Keratinocyte (primary cell): ENCODE data around the gene TCP1. TPM values are rescaled to one million over a fixed set of nuclear protein-coding genes. Genes with fewer than 3 reads are reported as not detected.

ENCODE experiments used
- DNase-seq: peaks from one replicate; pipeline ENCODE4 v3.0.0-alpha.2; 2011; ENCODE audit warnings: low read depth, missing footprints, low spot score
- FAIRE-seq: peaks from 2 replicates; lab custom pipeline; 2011; peaks lifted over from hg19 to GRCh38; lab: Jason Lieb, UNC
- H2AFZ ChIP-seq: 2 replicates; pipeline ENCODE4 v1.6.0; 2012; ENCODE audit warnings: low read length, control low read depth, inconsistent platforms; ENCODE audit not compliant: control insufficient read depth
- H3K27ac ChIP-seq: 2 replicates; pipeline ENCODE4 v1.5.1; 2011; ENCODE audit warnings: low read length; ENCODE audit not compliant: control insufficient read depth, insufficient read depth
- H3K27me3 ChIP-seq: 3 replicates; pipeline ENCODE4 v1.6.0; 2011; ENCODE audit warnings: low read length; ENCODE audit not compliant: control insufficient read depth, insufficient read depth; ENCODE audit errors: extremely low read depth
- H3K36me3 ChIP-seq, 2 experiments: 2 replicates in 1 of 2; 3 replicates in 1 of 2; pipeline ENCODE4 v1.5.1; 2011; ENCODE audit warnings: low read length in 2 of 2, mild to moderate bottlenecking in 1 of 2; ENCODE audit not compliant: control insufficient read depth in 2 of 2, insufficient read depth in 2 of 2; ENCODE audit errors: extremely low read depth in 1 of 2
- H3K4me1 ChIP-seq: 3 replicates; pipeline ENCODE4 v1.5.1; 2011; ENCODE audit warnings: low read length; ENCODE audit not compliant: control insufficient read depth, insufficient read depth; ENCODE audit errors: extremely low read depth
- H3K4me2 ChIP-seq: 3 replicates; pipeline ENCODE4 v1.6.0; 2011; ENCODE audit warnings: low read depth, low read length; ENCODE audit not compliant: control insufficient read depth, insufficient read depth; ENCODE audit errors: extremely low read depth
- H3K4me3 ChIP-seq, 3 experiments: fragments of 200-600 bp in 1 of 3; sonication (generic) in 1 of 3; 2 replicates in 2 of 3; 3 replicates in 1 of 3; pipeline ENCODE4 v1.5.1; 2011 to 2016; ENCODE audit warnings: low read length in 3 of 3, mild to moderate bottlenecking in 3 of 3, control low read depth in 2 of 3, inconsistent platforms in 1 of 3, low read depth in 1 of 3, mixed read lengths in 1 of 3, mixed run types in 1 of 3, moderate library complexity in 1 of 3; ENCODE audit not compliant: control insufficient read depth in 2 of 3, insufficient read depth in 2 of 3; ENCODE audit errors: extremely low read depth in 1 of 3
- H3K79me2 ChIP-seq: 2 replicates; pipeline ENCODE4 v1.6.0; 2012; ENCODE audit warnings: low read length; ENCODE audit not compliant: control insufficient read depth, insufficient read depth
- H3K9ac ChIP-seq: 3 replicates; pipeline ENCODE4 v1.6.0; 2011; ENCODE audit warnings: low read length; ENCODE audit not compliant: control insufficient read depth, insufficient read depth; ENCODE audit errors: extremely low read depth
- H3K9me1 ChIP-seq: 3 replicates; pipeline ENCODE4 v1.6.0; 2011; ENCODE audit warnings: low read length; ENCODE audit not compliant: control insufficient read depth, insufficient read depth; ENCODE audit errors: extremely low read depth
- H3K9me3 ChIP-seq: 2 replicates; pipeline ENCODE4 v1.5.1; 2012; ENCODE audit warnings: low read depth, low read length; ENCODE audit not compliant: control insufficient read depth
- H4K20me1 ChIP-seq: 3 replicates; pipeline ENCODE4 v1.6.0; 2011; ENCODE audit warnings: low read length; ENCODE audit not compliant: control insufficient read depth, insufficient read depth; ENCODE audit errors: extremely low read depth
- EZH2 ChIP-seq: IDR thresholded peaks from one replicate; pipeline ENCODE4 v1.6.1; 2012; ENCODE audit warnings: inconsistent platforms, mild to moderate bottlenecking, low read length, moderate library complexity
- dilution Hi-C: fragments of 300-500 bp; cut with MboI; formaldehyde crosslinking; loops from one replicate; pipeline ENCODE4 v1.7.0; 2020; ENCODE audit warnings: low sequenced_read_pairs; ENCODE audit not compliant: extremely low pct_ligation_motif_present
- polyA plus RNA-seq, 5 experiments: library from polyadenylated mRNA; depleted of rRNA in 3 of 5; stranded (reverse) in 3 of 5; stranded (forward) in 1 of 5; unstranded in 1 of 5; fragments of >200 nt; gene quantifications; 1 replicate in 1 of 5; 2 replicates in 3 of 5; 3 replicates in 1 of 5; pipeline versions ENCODE4 v1.2.1 to v1.2.3, GENCODE V29; 2011 to 2012; ENCODE audit warnings: missing spikeins in 2 of 5, low read depth in 1 of 5, low replicate concordance in 1 of 5
- TF ChIP-seq, protein P1 (sequence below), 3 experiments: IDR thresholded peaks in 1 of 3; conservative IDR thresholded peaks in 1 of 3; optimal IDR thresholded peaks in 1 of 3; 2 replicates in 2 of 3; 3 replicates in 1 of 3; pipeline versions ENCODE3 to v1.5.1; 2011; ENCODE audit warnings: low read length in 3 of 3, mild to moderate bottlenecking in 3 of 3, moderate library complexity in 2 of 3, control low read depth in 1 of 3, inconsistent platforms in 1 of 3; ENCODE audit not compliant: insufficient read depth in 2 of 3; ENCODE audit errors: extremely low read depth in 1 of 3

TCP1 gene
- polyA plus RNA-seq, 1 donor (not counting 4 experiments of a cell fraction or from before 2014, with no cell fraction given) = 174 TPM

DNA sequence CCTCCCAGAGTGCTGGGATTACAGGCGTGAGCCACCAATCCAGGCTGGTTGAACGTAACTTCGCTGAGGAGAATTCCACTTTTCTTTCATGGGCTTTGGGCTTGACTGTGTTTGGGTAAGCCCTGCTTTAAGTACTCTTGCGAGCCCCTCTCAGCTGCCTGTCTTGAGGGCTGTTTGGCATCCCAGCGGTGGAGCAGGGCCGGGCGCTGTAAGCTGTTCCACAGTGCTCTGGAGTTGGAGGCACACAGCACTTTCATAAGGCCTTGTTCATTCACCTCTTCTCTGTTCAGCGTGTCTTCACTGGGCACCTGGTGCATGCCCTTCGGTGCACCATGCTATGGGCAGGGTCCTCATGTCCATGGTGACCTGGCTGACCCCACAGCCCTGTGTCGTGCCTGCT lies 32.3 kb upstream of the TCP1 start:
- Histone ChIP-seq H3K36me3 (no peaks in the 10 kb centered on the region), H3K4me3 (no peak overlapping the region), H3K27me3 (no peaks in the 10 kb centered on the region), H4K20me1 (no peaks in the 10 kb centered on the region), H3K9me3 (no peaks in the 10 kb centered on the region), H3K4me1 (no peaks in the 10 kb centered on the region), H3K27ac (no peak overlapping the region), H3K9ac (no peak overlapping the region), H3K9me1 (no peaks in the 10 kb centered on the region), H3K79me2 (no peaks in the 10 kb centered on the region), H3K4me2 (no peak overlapping the region), H2AFZ (no peak overlapping the region)
- dilution Hi-C loops = no loop called here
- FAIRE-seq (no peak), DNase-seq (no peak)
- TF ChIP-seq, protein P1, sequence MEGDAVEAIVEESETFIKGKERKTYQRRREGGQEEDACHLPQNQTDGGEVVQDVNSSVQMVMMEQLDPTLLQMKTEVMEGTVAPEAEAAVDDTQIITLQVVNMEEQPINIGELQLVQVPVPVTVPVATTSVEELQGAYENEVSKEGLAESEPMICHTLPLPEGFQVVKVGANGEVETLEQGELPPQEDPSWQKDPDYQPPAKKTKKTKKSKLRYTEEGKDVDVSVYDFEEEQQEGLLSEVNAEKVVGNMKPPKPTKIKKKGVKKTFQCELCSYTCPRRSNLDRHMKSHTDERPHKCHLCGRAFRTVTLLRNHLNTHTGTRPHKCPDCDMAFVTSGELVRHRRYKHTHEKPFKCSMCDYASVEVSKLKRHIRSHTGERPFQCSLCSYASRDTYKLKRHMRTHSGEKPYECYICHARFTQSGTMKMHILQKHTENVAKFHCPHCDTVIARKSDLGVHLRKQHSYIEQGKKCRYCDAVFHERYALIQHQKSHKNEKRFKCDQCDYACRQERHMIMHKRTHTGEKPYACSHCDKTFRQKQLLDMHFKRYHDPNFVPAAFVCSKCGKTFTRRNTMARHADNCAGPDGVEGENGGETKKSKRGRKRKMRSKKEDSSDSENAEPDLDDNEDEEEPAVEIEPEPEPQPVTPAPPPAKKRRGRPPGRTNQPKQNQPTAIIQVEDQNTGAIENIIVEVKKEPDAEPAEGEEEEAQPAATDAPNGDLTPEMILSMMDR (optimal IDR thresholded peaks at IDR 0.05 in 1 of 3, IDR thresholded peaks at IDR 0.05 in 1 of 3, conservative IDR thresholded peaks at IDR 0.05 in 1 of 3; ENCODE audit: extremely low read depth in 1 of 3, insufficient read depth in 2 of 3, low read length in 3 of 3) = no peak
- no peak for TF ChIP-seq EZH2

DNA sequence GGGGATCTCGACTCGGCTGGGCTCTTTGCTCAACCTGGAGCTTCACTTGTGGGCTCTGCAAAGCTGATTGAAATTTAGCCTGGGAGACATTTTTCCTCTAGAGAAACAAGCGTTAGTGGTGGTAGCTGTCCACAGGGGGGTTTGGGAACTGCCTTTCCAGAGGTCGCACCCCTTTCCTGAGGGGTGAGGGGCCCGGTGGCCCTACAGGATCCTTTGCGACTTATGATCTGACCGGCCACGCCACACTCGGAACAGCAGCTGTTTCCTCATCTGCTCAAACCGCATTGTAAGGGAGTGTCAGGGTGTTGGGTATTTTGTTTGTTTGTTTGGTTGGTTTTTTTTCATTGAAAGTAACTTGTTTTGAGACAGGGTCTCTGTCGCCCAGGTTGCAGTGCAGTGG lies 31.7 kb upstream of the TCP1 start:
- Histone ChIP-seq H2AFZ (no peak overlapping the region), H3K4me3 (no peak overlapping the region), H3K27me3 (no peaks in the 10 kb centered on the region), H3K9ac (no peak overlapping the region), H3K4me2 (no peak overlapping the region), H3K79me2 (no peaks in the 10 kb centered on the region), H3K9me3 (no peaks in the 10 kb centered on the region), H3K27ac (no peak overlapping the region), H3K36me3 (no peaks in the 10 kb centered on the region), H4K20me1 (no peaks in the 10 kb centered on the region), H3K4me1 (no peaks in the 10 kb centered on the region), H3K9me1 (no peaks in the 10 kb centered on the region)
- dilution Hi-C loops = no loop called here
- TF ChIP-seq, protein P1 (optimal IDR thresholded peaks at IDR 0.05 in 1 of 3, IDR thresholded peaks at IDR 0.05 in 1 of 3, conservative IDR thresholded peaks at IDR 0.05 in 1 of 3; ENCODE audit: extremely low read depth in 1 of 3, insufficient read depth in 2 of 3, low read length in 3 of 3) = no peak
- no peak for TF ChIP-seq EZH2
- no peak for FAIRE-seq
- no peak for DNase-seq
